Fibroblast of lung (primary cell): ENCODE measurements around the gene SLC6A4. TPM values are rescaled to one million over a fixed set of nuclear protein-coding genes. Genes with fewer than 3 reads are reported as not detected.
A peak's percentile ranks its signal among the peaks of the same experiment; 100 is the strongest.

ENCODE experiments used
- DNase-seq, 2 donors: peaks; one replicate each; pipeline versions ENCODE4 v3.0.0 to v3.0.0-alpha.2; 2010; ENCODE audit warnings: low read depth in 2 of 2
- H2AFZ ChIP-seq: 2 replicates; pipeline ENCODE4 v1.5.1; 2012; ENCODE audit warnings: low read length, control low read depth, inconsistent platforms
- H3K27ac ChIP-seq: 2 replicates; pipeline ENCODE4 v1.5.1; 2011; ENCODE audit warnings: low read length, control low read depth; ENCODE audit not compliant: insufficient read depth
- H3K27me3 ChIP-seq: 2 replicates; pipeline ENCODE4 v1.5.1; 2011; ENCODE audit warnings: mild to moderate bottlenecking, low read length; ENCODE audit not compliant: control insufficient read depth, insufficient read depth
- H3K36me3 ChIP-seq: 2 replicates; pipeline ENCODE4 v1.5.1; 2011; ENCODE audit warnings: low read length; ENCODE audit not compliant: control insufficient read depth, insufficient read depth
- H3K4me1 ChIP-seq: 2 replicates; pipeline ENCODE4 v1.5.1; 2011; ENCODE audit warnings: low read length; ENCODE audit not compliant: control insufficient read depth, insufficient read depth; ENCODE audit errors: extremely low read depth
- H3K4me2 ChIP-seq: 2 replicates; pipeline ENCODE4 v1.5.1; 2011; ENCODE audit warnings: low read length, control low read depth; ENCODE audit not compliant: insufficient read depth; ENCODE audit errors: extremely low read depth
- H3K4me3 ChIP-seq, 4 experiments: fragments of 200-600 bp in 1 of 4; sonication (generic) in 1 of 4; replicated peaks in 1 of 4; 2 replicates each; pipeline ENCODE4 v1.5.1; 2011 to 2016; ENCODE audit warnings: low read length in 4 of 4, low read depth in 3 of 4, mild to moderate bottlenecking in 3 of 4, control low read depth in 2 of 4, inconsistent platforms in 1 of 4, mixed read lengths in 1 of 4; ENCODE audit not compliant: insufficient read depth in 1 of 4; ENCODE audit errors: control extremely low read depth in 1 of 4
- H3K79me2 ChIP-seq: 2 replicates; pipeline ENCODE4 v1.5.1; 2012; ENCODE audit warnings: mild to moderate bottlenecking, low read length, inconsistent platforms; ENCODE audit not compliant: control insufficient read depth, insufficient read depth
- H3K9ac ChIP-seq: 2 replicates; pipeline ENCODE4 v1.5.1; 2011; ENCODE audit warnings: mild to moderate bottlenecking, low read length, control low read depth; ENCODE audit not compliant: insufficient read depth
- H3K9me3 ChIP-seq: 2 replicates; pipeline ENCODE4 v1.5.1; 2012; ENCODE audit warnings: low read depth, low read length; ENCODE audit not compliant: control insufficient read depth, insufficient read depth
- H4K20me1 ChIP-seq: 2 replicates; pipeline ENCODE4 v1.5.1; 2011; ENCODE audit warnings: low read length; ENCODE audit not compliant: control insufficient read depth, insufficient read depth; ENCODE audit errors: extremely low read depth
- CTCF ChIP-seq, 2 donors: IDR thresholded peaks in 1 of 2; conservative IDR thresholded peaks in 1 of 2; 1 replicate in 1 of 2; 2 replicates in 1 of 2; pipeline ENCODE4 v1.5.1; 2011 to 2012; ENCODE audit warnings: low read length in 2 of 2, control low read depth in 1 of 2, inconsistent platforms in 1 of 2, low read depth in 1 of 2, mild to moderate bottlenecking in 1 of 2
- EZH2 ChIP-seq: IDR thresholded peaks from 2 replicates; pipeline ENCODE4 v1.5.1; 2012; ENCODE audit warnings: low read length, control low read depth, mild to moderate bottlenecking; ENCODE audit errors: missing control alignments
- polyA plus RNA-seq, 2 donors: library from polyadenylated mRNA; depleted of rRNA in 1 of 2; stranded (reverse) in 1 of 2; unstranded in 1 of 2; fragments of >200 nt; gene quantifications; 2 replicates each; pipeline ENCODE4 v1.2.1, GENCODE V29; 2011 to 2012; ENCODE audit warnings: missing spikeins in 1 of 2
- total RNA-seq: library from RNA; depleted of rRNA; stranded (reverse); fragments of >200 nt; gene quantifications from 2 replicates; pipeline ENCODE4 v1.2.1, GENCODE V29; 2014

The SLC6A4 gene
- total and polyA plus RNA-seq, 2 donors (not counting 1 experiment from before 2014, with no cell fraction given) = not detected

DNA sequence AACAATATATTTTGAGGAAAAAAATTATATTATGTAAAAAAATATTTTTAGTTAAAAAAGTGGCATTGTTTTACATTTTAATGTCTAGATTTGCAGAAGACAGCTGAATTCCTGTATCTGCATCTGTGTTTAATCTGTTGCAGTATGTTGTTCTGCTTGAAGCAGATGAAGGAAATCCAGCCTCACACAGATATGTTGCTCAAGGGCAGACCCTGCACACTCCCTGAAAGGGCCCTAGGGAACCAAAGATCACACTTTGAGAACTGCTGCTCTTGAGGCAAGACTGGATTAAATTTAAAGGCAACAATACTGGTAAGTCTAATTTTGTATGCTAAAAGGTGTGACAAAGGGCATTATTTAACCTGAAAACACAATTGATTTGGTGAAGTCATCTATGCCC, 16.4 kb upstream of the SLC6A4 start:
- Histone ChIP-seq H3K36me3 (peaks cover 3% of the 10 kb centered on the region), H3K9ac (no peak overlapping the region), H2AFZ (no peak overlapping the region), H3K27ac (no peak overlapping the region), H3K79me2 (no peaks in the 10 kb centered on the region), H3K4me2 (no peak overlapping the region), H3K4me1 (no peaks in the 10 kb centered on the region), H4K20me1 (no peaks in the 10 kb centered on the region), H3K9me3 (no peaks in the 10 kb centered on the region), H3K27me3 (no peaks in the 10 kb centered on the region), H3K4me3 (no peak overlapping the region)
- no peak for TF ChIP-seq EZH2
- no peak for TF ChIP-seq CTCF (conservative IDR thresholded peaks at IDR 0.05 in 1 of 2, IDR thresholded peaks at IDR 0.05 in 1 of 2; ENCODE audit: low read depth in 1 of 2, low read length in 2 of 2)
- DNase-seq = no peak

DNA sequence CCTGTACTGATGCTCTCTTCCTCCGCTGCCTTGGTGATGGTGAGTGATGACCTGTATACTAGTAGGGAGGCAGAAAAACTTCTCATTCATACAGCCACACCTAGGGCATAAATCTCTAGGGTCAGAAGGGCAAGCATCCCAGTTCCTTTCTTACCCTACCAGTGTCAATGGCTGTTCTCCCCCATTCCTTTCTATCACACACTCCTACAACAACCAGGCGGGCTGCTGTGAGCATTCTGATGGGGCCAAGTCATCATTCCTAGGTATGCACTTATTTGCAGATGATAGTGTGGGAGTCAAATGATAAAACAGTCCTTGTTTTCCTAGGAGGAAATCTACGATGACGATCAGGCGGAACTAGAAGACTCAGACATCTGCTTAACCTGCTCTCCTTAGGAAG, 14.0 kb upstream of the SLC6A4 start:
- H3K36me3 ChIP-seq = peaks cover 3% of the 10 kb centered on the region
- H3K79me2 ChIP-seq = no peaks in the 10 kb centered on the region
- TF ChIP-seq CTCF (conservative IDR thresholded peaks at IDR 0.05 in 1 of 2, IDR thresholded peaks at IDR 0.05 in 1 of 2; ENCODE audit: low read depth in 1 of 2, low read length in 2 of 2) (no peak), EZH2 (no peak)
- no peak overlapping the region for H3K9ac ChIP-seq
- H3K4me2 ChIP-seq = no peak overlapping the region
- no peak overlapping the region for H2AFZ ChIP-seq
- H3K4me3 ChIP-seq = no peak overlapping the region
- no peaks in the 10 kb centered on the region for H4K20me1 ChIP-seq
- DNase-seq = peak in 1 of 2 donors; percentile 47
- no peaks in the 10 kb centered on the region for H3K9me3 ChIP-seq
- no peaks in the 10 kb centered on the region for H3K4me1 ChIP-seq
- H3K27me3 ChIP-seq = no peaks in the 10 kb centered on the region
- no peak overlapping the region for H3K27ac ChIP-seq

GRCh38 chr17:30248786-30249185, 13.3 kb upstream of the SLC6A4 start:
- H3K27me3 ChIP-seq = no peaks in the 10 kb centered on the region
- H4K20me1 ChIP-seq = no peaks in the 10 kb centered on the region
- H3K4me1 ChIP-seq = no peaks in the 10 kb centered on the region
- DNase-seq = no peak
- no peak overlapping the region for H3K4me2 ChIP-seq
- H3K9me3 ChIP-seq = no peaks in the 10 kb centered on the region
- H3K27ac ChIP-seq = no peak overlapping the region
- peaks cover 3% of the 10 kb centered on the region for H3K36me3 ChIP-seq
- H3K79me2 ChIP-seq = no peaks in the 10 kb centered on the region
- no peak overlapping the region for H3K4me3 ChIP-seq
- no peak overlapping the region for H3K9ac ChIP-seq
- no peak for TF ChIP-seq EZH2
- no peak for TF ChIP-seq CTCF (conservative IDR thresholded peaks at IDR 0.05 in 1 of 2, IDR thresholded peaks at IDR 0.05 in 1 of 2; ENCODE audit: low read depth in 1 of 2, low read length in 2 of 2)
- no peak overlapping the region for H2AFZ ChIP-seq
